ENCODE data around the gene TBC1D2B. TPM values are rescaled to one million over a fixed set of nuclear protein-coding genes. Genes with fewer than 3 reads are reported as not detected.

TBC1D2B gene
- total RNA-seq, 1 experiment from 2014 or later = 18.3 TPM

- no peaks in the 10 kb centered on the region for H3K36me3 Mint-ChIP-seq
- no peaks in the 10 kb centered on the region for H3K9me3 Mint-ChIP-seq
- TF ChIP-seq ELF4 (CRISPR knock-in tag; IDR thresholded peaks at IDR 0.05; ENCODE audit: low read depth) (no peak), GTF2I (CRISPR knock-in tag; conservative IDR thresholded peaks at IDR 0.05) (no peak), IRF1 (CRISPR knock-in tag; IDR thresholded peaks at IDR 0.05) (no peak), ATF2 (CRISPR knock-in tag; IDR thresholded peaks at IDR 0.05; ENCODE audit: borderline replicate concordance, low read depth) (no peak), RELA (CRISPR knock-in tag; IDR thresholded peaks at IDR 0.05; ENCODE audit: borderline replicate concordance) (no peak), JAZF1 (CRISPR knock-in tag; IDR thresholded peaks at IDR 0.05) (no peak), MXD4 (CRISPR knock-in tag; IDR thresholded peaks at IDR 0.05; ENCODE audit: borderline replicate concordance) (no peak), ZNF281 (CRISPR knock-in tag; IDR thresholded peaks at IDR 0.05) (no peak), FOXP1 (CRISPR knock-in tag; IDR thresholded peaks at IDR 0.05; ENCODE audit: borderline replicate concordance) (no peak), ZNF532 (CRISPR knock-in tag; IDR thresholded peaks at IDR 0.05; ENCODE audit: borderline replicate concordance) (no peak), ZNF671 (CRISPR knock-in tag; IDR thresholded peaks at IDR 0.05) (no peak), MYBL2 (CRISPR knock-in tag; IDR thresholded peaks at IDR 0.05) (no peak), ZMAT4 (CRISPR knock-in tag; IDR thresholded peaks at IDR 0.05) (no peak), EMX1 (CRISPR knock-in tag; IDR thresholded peaks at IDR 0.05) (no peak), GABPB1 (CRISPR knock-in tag; IDR thresholded peaks at IDR 0.05) (no peak), FOXK1 (CRISPR knock-in tag; IDR thresholded peaks at IDR 0.05) (no peak), IRF2 (CRISPR knock-in tag; IDR thresholded peaks at IDR 0.05; ENCODE audit: borderline replicate concordance, low read depth) (no peak), ZNF138 (CRISPR knock-in tag; conservative IDR thresholded peaks at IDR 0.05) (no peak), E2F1 (CRISPR knock-in tag; IDR thresholded peaks at IDR 0.05) (no peak), CBFB (CRISPR knock-in tag; IDR thresholded peaks at IDR 0.05; ENCODE audit: low read depth) (no peak)
- H3K27ac Mint-ChIP-seq = peak overlapping the region; percentile 46; the same call in 1 of the 2 replicates
- peaks cover 23% of the 10 kb centered on the region for H3K4me1 Mint-ChIP-seq
- ChIA-PET CTCF (interaction anchor here (0.6 to 1.4 kb wide), 8 partner anchors 13 to 317 kb away, joined by 3 to 9 read pairs (median 4); no protein-coding TSS in a partner anchor), POLR2A (no interaction called here)
- H3K4me3 Mint-ChIP-seq = no peak overlapping the region
- DNase-seq (ENCODE audit: low spot score) (peak; percentile 10), ATAC-seq (peak; percentile 34)
- H3K27me3 Mint-ChIP-seq (ENCODE audit: low read depth) = no peaks in the 10 kb centered on the region
Observed at GRCh38 chr15:78056714-78057269, 20.7 kb downstream of the TBC1D2B start.

Data from WTC11 (cell line).